Gastrocnemius medialis (tissue), 4 donors: Measurements from ENCODE around the gene CD2BP2. TPM values are rescaled to one million over a fixed set of nuclear protein-coding genes. Genes with fewer than 3 reads are reported as not detected.
A peak's percentile ranks its signal among the peaks of the same experiment; 100 is the strongest.

Source experiments
- ATAC-seq, 2 donors: fragments of 150-250 bp; one replicate each; pipeline ENCODE4 v1.9.1; 2016
- DNase-seq, 2 donors: peaks; one replicate each; pipeline ENCODE4 v3.0.0-alpha.2; 2019
- H3K27ac ChIP-seq, 4 donors: fragments of 200-600 bp; sonication (generic); 1 replicate in 1 of 4; 2 replicates in 3 of 4; pipeline ENCODE4 v1.5.1; 2016 to 2018; ENCODE audit warnings: mild to moderate bottlenecking in 2 of 4, moderate library complexity in 1 of 4
- H3K27me3 ChIP-seq, 3 donors: fragments of 200-600 bp; sonication (generic) in 2 of 3; 1 replicate in 1 of 3; 2 replicates in 2 of 3; pipeline versions ENCODE4 v1.5.1 to v1.6.0; 2016 to 2019; ENCODE audit warnings: mild to moderate bottlenecking in 1 of 3, moderate library complexity in 1 of 3
- H3K36me3 ChIP-seq, 2 donors: fragments of 200-600 bp; sonication (generic) in 1 of 2; one replicate each; pipeline ENCODE4 v1.5.1; 2017 to 2018
- H3K4me1 ChIP-seq, 2 donors: fragments of 200-600 bp; sonication (generic) in 1 of 2; one replicate each; pipeline ENCODE4 v1.5.1; 2016 to 2017; ENCODE audit warnings: mild to moderate bottlenecking in 2 of 2
- H3K4me3 ChIP-seq, 4 donors: fragments of 200-600 bp; sonication (generic) in 3 of 4; 1 replicate in 1 of 4; 2 replicates in 3 of 4; pipeline ENCODE4 v1.5.1; 2016 to 2019; ENCODE audit warnings: mild to moderate bottlenecking in 2 of 4
- H3K9me3 ChIP-seq, 3 donors: fragments of 200-600 bp; sonication (generic) in 2 of 3; 1 replicate in 1 of 3; 2 replicates in 2 of 3; pipeline ENCODE4 v1.5.1; 2016 to 2019
- CTCF ChIP-seq, 5 experiments: fragments of 450-650 bp in 3 of 5; fragments of 200-600 bp in 2 of 5; sonication (generic) in 2 of 5; IDR thresholded peaks in 4 of 5; conservative IDR thresholded peaks in 1 of 5; 1 replicate in 4 of 5; 2 replicates in 1 of 5; pipeline ENCODE4 v1.5.1; 2016 to 2019; ENCODE audit warnings: antibody characterized with exemption in 5 of 5, mild to moderate bottlenecking in 3 of 5, moderate library complexity in 3 of 5
- POLR2A ChIP-seq, 2 donors: fragments of 450-650 bp; IDR thresholded peaks; one replicate each; pipeline ENCODE4 v1.6.1; 2017; ENCODE audit warnings: antibody characterized with exemption in 2 of 2, mild to moderate bottlenecking in 2 of 2, moderate library complexity in 2 of 2
- in situ Hi-C, 4 donors: fragments of 200-750 bp; cut with MboI; loops; one replicate each; pipeline versions ENCODE4 v1.15.0 to v1.8.0; 2017; ENCODE audit warnings: low sequenced_read_pairs in 4 of 4
- intact Hi-C: fragments of 100-400 bp; cut with DNase I; formaldehyde crosslinking; loops from one replicate; pipeline ENCODE4 v1.15.1; 2023; ENCODE audit warnings: low total_unique reads
- total RNA-seq, 4 donors: library from RNA; depleted of rRNA; stranded (reverse); fragments of >200 nt; gene quantifications; one replicate each; pipeline versions ENCODE4 v1.1.0 to v1.2.3, GENCODE V29; 2016

CD2BP2 gene
- total RNA-seq, 4 donors from 2014 or later, result 33.4 to 53.8 (median 40.9) TPM

DNA sequence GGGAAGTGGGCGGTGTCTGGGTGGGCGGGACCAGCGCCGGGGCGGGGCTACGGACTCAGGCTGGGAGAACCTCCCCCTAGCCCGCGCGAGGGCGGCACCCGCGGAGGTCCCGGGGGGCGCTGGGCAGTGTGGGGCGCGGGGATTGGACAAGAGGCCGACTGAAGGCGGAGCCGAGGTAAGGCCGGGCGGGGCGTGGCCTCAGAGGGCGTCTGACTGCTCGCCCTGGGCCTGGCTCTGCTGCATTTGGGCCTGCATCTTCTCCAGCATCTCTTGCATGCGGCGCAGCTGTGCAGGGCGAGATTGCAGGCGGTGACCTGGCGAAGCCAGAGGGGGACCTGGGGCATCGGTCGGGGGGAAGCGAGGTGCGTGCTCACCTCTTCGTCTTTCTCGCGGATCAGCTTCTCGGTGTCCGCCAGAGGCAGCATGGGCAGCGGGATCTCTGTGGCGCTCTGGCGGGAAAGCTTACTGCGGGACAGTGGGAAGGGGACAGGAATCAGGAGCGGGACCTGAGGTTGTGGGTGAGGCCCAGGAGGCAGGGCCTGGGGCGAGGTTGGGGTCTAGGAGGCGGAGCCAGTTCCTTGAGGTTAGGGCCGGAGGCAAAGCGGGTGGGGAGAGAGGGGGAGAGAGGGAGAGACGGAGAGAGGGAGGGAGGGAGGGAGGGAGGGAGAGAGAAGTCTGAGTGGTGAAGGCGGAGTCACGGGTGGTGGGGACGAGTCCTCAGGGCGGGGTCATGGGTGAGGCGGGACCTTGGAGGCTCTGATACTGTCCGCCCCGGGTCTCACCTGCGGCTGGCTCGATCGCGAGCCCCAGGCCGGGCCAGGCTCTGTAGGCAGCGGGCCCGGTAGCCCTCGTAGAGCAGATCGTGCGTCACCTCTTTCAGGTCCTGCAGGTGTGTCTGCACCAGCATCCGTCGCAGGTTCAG lies 23.4 kb upstream of the CD2BP2 start:
- no peaks in the 10 kb centered on the region for H3K36me3 ChIP-seq
- H3K27ac ChIP-seq, result peak overlapping the region; percentile 95 to 100 (median 98)
- no peaks in the 10 kb centered on the region for H3K9me3 ChIP-seq
- intact Hi-C loops, result loop anchor here (1.0 to 10.0 kb wide), 4 partner anchors 17 to 284 kb away; partner anchors contain the start of genes TBX6, YPEL3, ZNF48 and ZNF771
- peak overlapping the region; percentile 65 to 93 (median 80) for H3K4me3 ChIP-seq
- DNase-seq (peak; percentile 97 to 99), ATAC-seq (peak; percentile 78 to 86)
- H3K27me3 ChIP-seq, result no peaks in the 10 kb centered on the region
- peak in 1 of 5 experiments; percentile 11 for TF ChIP-seq CTCF (IDR thresholded peaks at IDR 0.05 in 4 of 5, conservative IDR thresholded peaks at IDR 0.05 in 1 of 5)
- TF ChIP-seq POLR2A (IDR thresholded peaks at IDR 0.05), result peak in 1 of 2 donors; percentile 3
- H3K4me1 ChIP-seq, result peaks cover 14 to 47% of the 10 kb centered on the region in 2 donors
- in situ Hi-C loops, result no loop called here

GRCh38 chr16:30377812-30378235 lies 22.7 kb upstream of the CD2BP2 start:
- Histone ChIP-seq H3K27ac (peak overlapping the region; percentile 95 to 100 (median 98)), H3K27me3 (no peaks in the 10 kb centered on the region), H3K9me3 (no peaks in the 10 kb centered on the region), H3K36me3 (no peaks in the 10 kb centered on the region), H3K4me3 (peak overlapping the region; percentile 65 to 93 (median 80)), H3K4me1 (peaks cover 14 to 51% of the 10 kb centered on the region in 2 donors)
- in situ Hi-C loops, result no loop called here
- intact Hi-C loops, result loop anchor here (1.0 to 10.0 kb wide), 4 partner anchors 17 to 283 kb away; partner anchors contain the start of genes TBX6, YPEL3, ZNF48 and ZNF771
- ATAC-seq (peak; percentile 74 to 79), DNase-seq (peak; percentile 82 to 91)
- TF ChIP-seq POLR2A (IDR thresholded peaks at IDR 0.05) (peak; percentile 72 to 76), CTCF (IDR thresholded peaks at IDR 0.05 in 4 of 5, conservative IDR thresholded peaks at IDR 0.05 in 1 of 5) (no peak)

- Histone ChIP-seq H3K9me3 (no peaks in the 10 kb centered on the region), H3K4me3 (peak overlapping the region; percentile 65 to 93 (median 80)), H3K4me1 (peaks cover 20 to 57% of the 10 kb centered on the region in 2 donors), H3K27me3 (no peaks in the 10 kb centered on the region), H3K36me3 (no peaks in the 10 kb centered on the region), H3K27ac (peak overlapping the region; percentile 95 to 100 (median 98))
- ATAC-seq, result peak in 1 of 2 donors; percentile 29
- intact Hi-C loops, result loop anchor here (10.0 kb wide), 1 partner anchor 282 kb away; the partner anchor contains the start of genes TBX6 and YPEL3
- no peak for TF ChIP-seq POLR2A (IDR thresholded peaks at IDR 0.05)
- no peak for TF ChIP-seq CTCF (IDR thresholded peaks at IDR 0.05 in 4 of 5, conservative IDR thresholded peaks at IDR 0.05 in 1 of 5)
- in situ Hi-C loops, result no loop called here
- DNase-seq, result no peak
Measured at GRCh38 chr16:30377050-30377811, 22.1 kb upstream of the CD2BP2 start.

DNA sequence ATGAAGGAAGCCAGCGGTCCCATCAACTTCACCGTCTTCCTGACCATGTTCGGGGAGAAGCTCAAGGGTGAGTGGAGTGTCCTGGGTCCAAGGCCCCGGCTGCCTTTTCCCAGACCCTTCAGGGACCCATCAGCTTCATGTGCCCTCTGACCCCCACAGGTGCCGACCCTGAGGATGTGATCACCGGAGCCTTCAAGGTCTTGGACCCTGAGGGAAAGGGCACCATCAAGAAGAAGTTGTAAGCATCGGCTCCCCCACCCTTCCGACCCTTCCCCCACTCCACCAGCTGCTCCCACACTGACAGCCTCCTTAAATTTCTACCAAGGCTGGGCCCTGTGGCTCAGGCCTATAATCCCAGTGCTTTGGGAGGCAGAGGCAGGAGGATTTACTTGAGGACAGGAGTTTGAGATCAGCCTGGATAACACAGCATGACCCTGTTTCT lies 21.4 kb upstream of the CD2BP2 start:
- no peaks in the 10 kb centered on the region for H3K27me3 ChIP-seq
- DNase-seq (no peak), ATAC-seq (no peak)
- intact Hi-C loops (loop anchor here (10.0 kb wide), 1 partner anchor 282 kb away; the partner anchor contains the start of genes TBX6 and YPEL3), in situ Hi-C loops (no loop called here)
- H3K36me3 ChIP-seq, result no peaks in the 10 kb centered on the region
- peak overlapping the region; percentile 95 to 100 (median 98) for H3K27ac ChIP-seq
- no peaks in the 10 kb centered on the region for H3K9me3 ChIP-seq
- TF ChIP-seq POLR2A (IDR thresholded peaks at IDR 0.05), result no peak
- TF ChIP-seq CTCF (IDR thresholded peaks at IDR 0.05 in 4 of 5, conservative IDR thresholded peaks at IDR 0.05 in 1 of 5), result no peak
- H3K4me1 ChIP-seq, result peaks cover 28 to 65% of the 10 kb centered on the region in 2 donors
- peak overlapping the region in 2 of 4 donors; percentile 4 to 74 for H3K4me3 ChIP-seq
